Neural progenitor cell (in vitro differentiated cells): Measurements from ENCODE around the gene TAOK2.

Experiments used
- EZH2phosphoT487 ChIP-seq: fragments of 200-600 bp; sonication (generic); IDR thresholded peaks from 2 replicates; pipeline ENCODE4 v1.6.1; 2017; ENCODE audit warnings: antibody characterized with exemption
- TF ChIP-seq, protein P1 (sequence below): fragments of 200-600 bp; sonication (generic); IDR thresholded peaks from 2 replicates; pipeline ENCODE4 v1.5.1; 2017; ENCODE audit warnings: antibody characterized with exemption, mild to moderate bottlenecking

DNA sequence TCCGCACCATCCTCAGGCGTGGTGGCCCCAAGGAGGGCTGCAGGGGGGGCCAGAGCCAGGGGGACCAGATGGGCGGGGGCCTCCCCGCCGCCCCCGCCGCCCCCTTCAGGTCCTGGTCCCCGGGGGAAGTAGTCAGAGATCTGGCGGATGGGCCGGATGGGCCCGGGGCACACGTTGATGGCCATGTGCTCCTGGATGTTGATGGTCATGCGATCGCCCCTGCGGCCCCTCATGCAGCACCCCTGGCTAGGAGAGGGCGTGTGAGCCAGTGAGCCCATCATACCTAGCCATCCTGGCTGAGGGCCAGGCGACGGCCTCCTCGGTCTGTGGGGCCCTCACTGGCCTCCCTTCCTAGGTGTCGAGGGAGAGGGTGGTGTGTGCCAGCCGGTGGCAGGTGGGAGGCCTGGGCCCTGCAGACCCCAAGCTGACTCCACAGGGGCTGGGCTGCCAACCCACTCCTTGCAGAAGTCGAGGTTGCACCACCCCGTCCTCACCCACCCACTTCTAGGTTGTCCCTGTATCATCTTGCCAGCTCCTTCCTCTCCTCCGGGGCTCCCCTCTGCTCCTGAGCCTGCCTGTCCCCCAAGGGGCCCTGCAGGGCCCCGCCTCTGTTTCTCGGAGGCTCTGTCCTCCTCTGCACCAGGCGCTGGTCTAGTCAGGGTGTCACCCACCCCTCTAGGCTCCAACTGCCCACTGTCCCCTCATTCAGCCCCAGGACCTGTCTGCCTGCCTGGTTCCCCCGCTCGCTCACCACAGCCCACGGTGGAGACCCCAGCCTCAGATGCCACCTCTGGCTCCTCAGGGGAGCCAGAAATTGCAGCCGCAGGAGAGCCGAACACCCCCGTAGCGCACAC, 36.5 kb downstream of the TAOK2 start:
- TF ChIP-seq, protein P1, sequence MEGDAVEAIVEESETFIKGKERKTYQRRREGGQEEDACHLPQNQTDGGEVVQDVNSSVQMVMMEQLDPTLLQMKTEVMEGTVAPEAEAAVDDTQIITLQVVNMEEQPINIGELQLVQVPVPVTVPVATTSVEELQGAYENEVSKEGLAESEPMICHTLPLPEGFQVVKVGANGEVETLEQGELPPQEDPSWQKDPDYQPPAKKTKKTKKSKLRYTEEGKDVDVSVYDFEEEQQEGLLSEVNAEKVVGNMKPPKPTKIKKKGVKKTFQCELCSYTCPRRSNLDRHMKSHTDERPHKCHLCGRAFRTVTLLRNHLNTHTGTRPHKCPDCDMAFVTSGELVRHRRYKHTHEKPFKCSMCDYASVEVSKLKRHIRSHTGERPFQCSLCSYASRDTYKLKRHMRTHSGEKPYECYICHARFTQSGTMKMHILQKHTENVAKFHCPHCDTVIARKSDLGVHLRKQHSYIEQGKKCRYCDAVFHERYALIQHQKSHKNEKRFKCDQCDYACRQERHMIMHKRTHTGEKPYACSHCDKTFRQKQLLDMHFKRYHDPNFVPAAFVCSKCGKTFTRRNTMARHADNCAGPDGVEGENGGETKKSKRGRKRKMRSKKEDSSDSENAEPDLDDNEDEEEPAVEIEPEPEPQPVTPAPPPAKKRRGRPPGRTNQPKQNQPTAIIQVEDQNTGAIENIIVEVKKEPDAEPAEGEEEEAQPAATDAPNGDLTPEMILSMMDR = no peak
- TF ChIP-seq EZH2phosphoT487 = no peak
